Mucosa of rectum (tissue), 2 donors: Measurements from ENCODE around the gene LRFN2.

Experiments used
- H3K27ac ChIP-seq, 2 donors: one replicate each; pipeline ENCODE4 v1.7.0; 2013; ENCODE audit warnings: inconsistent platforms in 2 of 2, low read depth in 2 of 2, low read length in 2 of 2
- H3K27me3 ChIP-seq, 2 donors: one replicate each; pipeline ENCODE4 v1.7.0; 2013; ENCODE audit warnings: low read length in 2 of 2; ENCODE audit not compliant: control insufficient read depth in 2 of 2, insufficient read depth in 2 of 2
- H3K36me3 ChIP-seq, 2 donors: one replicate each; pipeline ENCODE4 v1.7.0; 2013; ENCODE audit warnings: low read length in 2 of 2; ENCODE audit not compliant: control insufficient read depth in 2 of 2, insufficient read depth in 2 of 2
- H3K4me1 ChIP-seq, 2 donors: one replicate each; pipeline ENCODE4 v1.7.0; 2013; ENCODE audit warnings: low read length in 2 of 2, mild to moderate bottlenecking in 1 of 2; ENCODE audit not compliant: control insufficient read depth in 2 of 2, insufficient read depth in 2 of 2
- H3K4me3 ChIP-seq, 2 donors: one replicate each; pipeline ENCODE4 v1.7.0; 2013; ENCODE audit warnings: low read length in 2 of 2
- H3K9ac ChIP-seq, 2 donors: one replicate each; pipeline ENCODE4 v1.7.0; 2013; ENCODE audit warnings: low read length in 2 of 2, low read depth in 1 of 2, mild to moderate bottlenecking in 1 of 2
- H3K9me3 ChIP-seq, 2 donors: one replicate each; pipeline ENCODE4 v1.7.0; 2013; ENCODE audit warnings: low read length in 2 of 2; ENCODE audit not compliant: control insufficient read depth in 2 of 2
- donor health status: healthy.
- donor health status: Normal muscosa, but diverticular disease.

Gene LRFN2

DNA sequence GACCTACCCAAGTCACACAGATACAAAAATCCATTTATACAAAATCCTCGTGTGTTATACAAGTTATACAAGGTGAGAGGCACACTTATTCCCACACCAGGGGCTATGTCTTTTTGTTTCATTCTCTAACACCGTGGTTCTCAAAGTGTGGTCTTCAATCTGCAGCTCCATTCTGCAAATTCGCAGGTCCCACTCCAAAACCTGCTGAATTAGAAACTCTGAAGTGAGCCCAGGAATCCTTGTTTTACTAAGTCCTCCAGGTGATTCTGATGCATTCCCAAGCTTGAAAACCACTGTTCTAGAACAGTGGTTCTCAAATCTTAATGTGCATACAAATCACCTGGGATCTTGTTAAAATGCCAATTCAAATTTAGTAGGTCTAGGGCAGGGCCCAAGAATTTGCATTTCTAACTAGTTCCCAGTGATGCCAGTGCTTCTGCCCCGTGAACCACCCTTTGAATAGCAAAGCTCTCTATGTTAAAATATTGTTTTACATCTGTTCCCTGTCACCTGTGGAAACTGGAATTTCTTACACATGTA lies 35.1 kb downstream of the LRFN2 start:
- H3K9me3 ChIP-seq: no peaks in the 10 kb centered on the region
- H3K36me3 ChIP-seq: no peaks in the 10 kb centered on the region
- H3K4me1 ChIP-seq: no peaks in the 10 kb centered on the region
- H3K27ac ChIP-seq: no peak overlapping the region
- H3K4me3 ChIP-seq: no peak overlapping the region
- no peaks in the 10 kb centered on the region for H3K27me3 ChIP-seq
- no peak overlapping the region for H3K9ac ChIP-seq

DNA sequence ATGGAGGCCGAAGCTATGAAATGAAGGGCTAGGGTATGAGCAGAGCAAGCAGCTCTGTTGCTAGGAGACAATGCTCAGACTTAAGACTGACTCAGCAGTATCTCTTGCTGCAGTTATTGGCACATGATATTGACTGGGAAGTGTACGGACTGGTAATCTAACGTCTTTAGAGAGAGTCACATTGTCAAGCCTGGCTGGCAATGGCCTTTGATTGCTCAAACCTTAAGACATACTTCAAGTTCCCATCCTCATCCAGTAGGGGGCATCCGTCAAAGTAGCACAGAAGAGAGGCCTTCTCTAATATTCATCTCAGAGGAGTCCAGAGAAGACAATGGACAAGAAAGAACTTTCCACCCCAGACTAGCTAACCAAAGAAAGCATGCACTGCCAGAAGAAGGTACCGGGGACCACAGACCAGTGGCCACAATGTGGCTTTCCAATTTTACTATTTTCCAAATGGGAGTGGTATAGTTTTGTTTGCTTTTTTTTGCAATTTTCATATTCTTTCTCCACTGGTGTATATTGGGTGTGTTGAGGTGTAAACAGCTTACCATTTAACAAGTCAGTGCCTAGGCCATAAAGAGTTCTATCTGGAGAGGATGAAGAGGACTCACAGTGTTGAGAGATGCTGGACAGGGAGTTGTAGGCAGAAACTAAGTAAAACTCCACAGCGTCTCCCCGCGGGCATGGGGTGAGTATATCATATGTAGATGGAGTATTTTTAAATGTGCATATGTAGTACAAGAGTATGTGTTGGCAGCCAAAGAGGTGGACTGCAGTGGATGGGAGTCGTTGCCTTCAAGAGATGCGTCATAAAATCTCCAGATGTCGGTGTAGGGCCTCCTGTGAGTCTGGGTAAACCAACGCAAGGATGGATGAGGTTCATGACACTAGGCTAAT lies 36.7 kb downstream of the LRFN2 start:
- Histone ChIP-seq H3K9ac (no peak overlapping the region), H3K27me3 (no peaks in the 10 kb centered on the region), H3K4me3 (no peak overlapping the region), H3K4me1 (no peaks in the 10 kb centered on the region), H3K36me3 (no peaks in the 10 kb centered on the region), H3K27ac (no peak overlapping the region), H3K9me3 (no peaks in the 10 kb centered on the region)

DNA sequence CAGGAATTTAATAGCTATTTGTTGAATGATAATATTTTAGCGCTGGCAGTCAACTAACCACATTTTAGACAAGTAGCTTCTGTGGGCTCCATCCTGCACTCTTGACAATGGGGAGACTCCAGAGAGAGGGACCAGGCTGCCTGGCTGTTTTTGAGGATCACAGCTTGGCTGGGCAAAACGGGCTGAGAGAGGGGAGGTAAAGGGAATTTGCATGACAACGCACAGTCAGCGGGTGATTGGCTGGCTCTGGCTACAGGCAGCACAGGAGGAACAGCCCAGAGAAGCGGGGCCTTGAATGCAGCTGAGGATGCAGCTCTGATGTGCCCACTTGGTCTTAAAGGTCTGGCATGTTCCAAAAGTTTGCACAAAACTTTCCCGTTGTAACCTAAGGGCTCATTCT lies 41.2 kb downstream of the LRFN2 start:
- Histone ChIP-seq H3K36me3 (no peaks in the 10 kb centered on the region), H3K27me3 (no peaks in the 10 kb centered on the region), H3K9me3 (no peaks in the 10 kb centered on the region), H3K9ac (no peak overlapping the region), H3K4me1 (no peaks in the 10 kb centered on the region), H3K27ac (no peak overlapping the region), H3K4me3 (no peak overlapping the region)

DNA sequence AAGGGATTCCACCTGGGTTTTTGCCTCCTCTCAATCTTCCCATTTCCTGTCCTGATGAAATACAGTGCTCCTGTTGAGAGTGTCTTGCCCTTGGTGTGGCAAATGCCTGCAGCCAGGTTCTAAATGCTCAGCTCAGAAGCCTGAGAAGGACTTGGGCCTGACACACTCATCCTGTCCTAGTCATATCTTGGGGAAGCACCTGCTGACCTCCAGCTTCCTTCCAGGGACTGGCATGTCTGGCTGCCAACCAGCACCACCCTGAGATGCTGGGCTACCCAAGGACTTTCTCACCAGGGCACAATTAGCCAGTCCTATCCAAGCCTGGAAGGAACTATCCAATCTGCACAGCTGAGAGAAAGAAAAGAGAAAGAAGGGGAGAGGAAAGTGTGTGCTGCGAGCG lies 43.4 kb downstream of the LRFN2 start:
- Histone ChIP-seq H3K4me1 (no peaks in the 10 kb centered on the region), H3K36me3 (no peaks in the 10 kb centered on the region), H3K4me3 (no peak overlapping the region), H3K27me3 (no peaks in the 10 kb centered on the region), H3K27ac (no peak overlapping the region), H3K9ac (no peak overlapping the region), H3K9me3 (no peaks in the 10 kb centered on the region)

DNA sequence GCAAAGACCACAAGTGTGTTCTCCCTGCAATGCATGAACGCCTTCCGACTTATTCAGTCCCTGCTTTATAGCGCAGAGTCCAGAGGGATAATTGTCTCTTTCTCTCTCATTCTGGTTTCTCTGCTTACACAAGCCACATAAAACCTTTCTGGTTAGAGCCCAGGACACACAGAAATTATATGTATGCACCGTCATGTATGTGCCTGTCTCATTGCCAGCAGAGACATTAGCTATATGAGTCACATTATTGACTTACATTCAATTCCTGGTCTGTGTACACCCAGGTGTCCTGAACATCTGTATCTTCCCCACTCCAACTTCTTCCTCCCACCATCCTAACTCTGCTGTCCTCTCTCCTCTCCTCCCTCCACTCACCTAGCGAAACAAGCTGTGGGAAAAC lies 44.0 kb downstream of the LRFN2 start:
- H3K9ac ChIP-seq: no peak overlapping the region

DNA sequence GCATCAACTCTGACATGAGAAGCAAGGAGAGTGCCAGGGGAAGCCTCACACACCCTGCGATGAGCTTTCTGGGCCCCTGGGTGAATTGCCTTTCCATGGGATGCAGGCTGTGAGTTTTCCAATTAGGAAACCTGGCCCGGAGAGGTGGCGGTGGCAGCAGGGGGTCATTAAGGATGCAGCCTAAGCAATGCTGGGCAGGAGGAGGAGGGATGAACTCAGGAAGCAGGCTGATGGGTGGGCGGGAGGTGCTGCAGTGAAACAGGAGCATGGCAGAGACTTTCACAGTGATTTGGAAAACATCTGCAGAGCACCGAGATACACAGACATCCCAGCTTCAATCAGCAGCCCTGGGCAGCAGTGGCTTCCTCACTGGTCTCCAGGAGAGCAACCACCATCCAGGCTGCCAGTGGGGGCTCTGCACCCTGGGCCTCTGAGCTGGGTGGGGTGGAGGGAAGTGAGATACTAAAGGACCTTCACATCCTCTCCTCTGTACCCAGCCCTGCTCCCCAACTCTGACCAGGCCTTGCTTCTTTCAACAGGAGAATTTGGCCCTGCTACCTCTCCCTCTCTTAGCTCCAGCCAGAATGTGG lies 44.9 kb downstream of the LRFN2 start:
- Histone ChIP-seq H3K27ac (no peak overlapping the region), H3K4me1 (no peaks in the 10 kb centered on the region), H3K36me3 (no peaks in the 10 kb centered on the region), H3K4me3 (no peak overlapping the region), H3K9me3 (no peaks in the 10 kb centered on the region), H3K9ac (no peak overlapping the region), H3K27me3 (no peaks in the 10 kb centered on the region)

More for the DNA sequence above, 44.0 kb downstream of the LRFN2 start:
- Histone ChIP-seq H3K9me3 (no peaks in the 10 kb centered on the region), H3K36me3 (no peaks in the 10 kb centered on the region), H3K4me1 (no peaks in the 10 kb centered on the region), H3K4me3 (no peak overlapping the region), H3K27me3 (no peaks in the 10 kb centered on the region), H3K27ac (no peak overlapping the region)

DNA sequence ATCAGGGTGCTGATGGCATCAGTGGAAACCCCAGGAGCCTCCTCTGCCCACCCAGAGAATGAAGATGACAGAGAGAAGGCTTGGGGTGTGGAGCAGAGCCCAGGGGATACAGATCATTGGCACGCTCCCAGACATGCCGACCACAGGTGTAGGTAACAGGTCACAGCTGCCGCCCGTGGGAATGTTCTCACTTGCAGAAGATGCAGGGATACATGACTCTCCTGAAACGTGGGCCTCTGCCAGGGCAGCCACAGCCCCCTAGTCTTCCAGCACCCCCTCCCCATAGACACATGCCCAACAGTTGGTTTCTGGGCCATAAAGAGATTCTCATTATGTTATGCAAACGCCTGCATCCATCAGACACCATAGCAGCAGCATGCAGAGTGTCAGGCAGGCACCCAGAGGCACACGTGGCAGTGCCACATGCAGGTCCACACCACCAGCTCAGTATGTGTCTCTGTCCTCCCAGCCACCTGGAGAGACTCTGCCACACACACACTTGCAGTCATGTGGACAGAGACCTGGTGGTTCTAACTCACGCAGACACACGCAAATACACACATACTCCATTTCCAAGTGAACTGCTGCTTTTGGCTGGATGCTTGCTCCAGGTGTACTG lies 45.5 kb downstream of the LRFN2 start:
- Histone ChIP-seq H3K4me3 (no peak overlapping the region), H3K27ac (no peak overlapping the region)

DNA sequence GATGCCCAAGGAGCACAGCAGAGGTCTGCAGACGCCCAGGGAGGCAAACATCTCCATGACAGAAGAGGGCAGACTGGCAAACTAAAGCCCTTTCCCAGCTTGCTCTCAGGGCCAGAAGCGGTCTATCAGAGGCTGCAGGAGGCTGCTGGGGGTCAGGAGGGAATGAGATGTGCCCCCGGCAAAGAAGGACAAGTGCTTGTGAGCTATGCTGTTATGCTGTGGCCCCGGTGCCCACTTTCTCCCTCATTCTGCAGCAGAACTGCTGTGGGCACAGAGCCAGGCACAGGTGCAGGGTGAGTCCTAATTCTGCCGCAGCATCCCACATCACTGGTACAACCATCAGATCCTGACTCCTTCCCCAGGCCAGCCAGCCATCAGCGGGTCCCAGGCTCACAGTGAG lies 46.4 kb downstream of the LRFN2 start:
- Histone ChIP-seq H3K27ac (no peak overlapping the region), H3K4me1 (no peaks in the 10 kb centered on the region), H3K9ac (no peak overlapping the region)

More for the DNA sequence above, 45.5 kb downstream of the LRFN2 start:
- no peak overlapping the region for H3K9ac ChIP-seq
- H3K9me3 ChIP-seq: no peaks in the 10 kb centered on the region
- no peaks in the 10 kb centered on the region for H3K36me3 ChIP-seq
- H3K4me1 ChIP-seq: no peaks in the 10 kb centered on the region
- no peaks in the 10 kb centered on the region for H3K27me3 ChIP-seq

DNA sequence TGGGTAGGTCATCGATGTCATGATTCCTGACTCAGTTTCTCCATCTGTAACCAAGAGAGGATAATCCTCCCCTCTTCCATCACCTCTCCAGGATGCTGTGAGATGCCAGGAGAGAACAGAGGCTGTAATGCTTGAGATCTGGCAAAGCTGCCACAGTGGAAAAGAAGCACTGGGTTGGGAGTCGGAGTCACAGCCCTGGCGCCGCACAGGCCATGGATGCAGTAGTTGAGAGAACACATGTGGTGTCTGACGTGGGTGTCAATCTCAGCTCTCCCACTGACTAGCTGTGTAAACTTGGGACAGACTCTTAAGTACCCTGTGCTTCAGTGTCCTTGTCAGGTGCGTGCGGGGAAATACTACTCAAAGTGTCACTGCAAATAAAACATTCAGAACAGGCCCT lies 47.3 kb downstream of the LRFN2 start:
- H3K9me3 ChIP-seq: no peaks in the 10 kb centered on the region
- H3K4me3 ChIP-seq: no peak overlapping the region
- no peaks in the 10 kb centered on the region for H3K4me1 ChIP-seq
- H3K9ac ChIP-seq: no peak overlapping the region
- H3K36me3 ChIP-seq: no peaks in the 10 kb centered on the region
- no peak overlapping the region for H3K27ac ChIP-seq
- no peaks in the 10 kb centered on the region for H3K27me3 ChIP-seq

More for the DNA sequence above, 46.4 kb downstream of the LRFN2 start:
- Histone ChIP-seq H3K9me3 (no peaks in the 10 kb centered on the region), H3K36me3 (no peaks in the 10 kb centered on the region), H3K27me3 (no peaks in the 10 kb centered on the region), H3K4me3 (no peak overlapping the region)

DNA sequence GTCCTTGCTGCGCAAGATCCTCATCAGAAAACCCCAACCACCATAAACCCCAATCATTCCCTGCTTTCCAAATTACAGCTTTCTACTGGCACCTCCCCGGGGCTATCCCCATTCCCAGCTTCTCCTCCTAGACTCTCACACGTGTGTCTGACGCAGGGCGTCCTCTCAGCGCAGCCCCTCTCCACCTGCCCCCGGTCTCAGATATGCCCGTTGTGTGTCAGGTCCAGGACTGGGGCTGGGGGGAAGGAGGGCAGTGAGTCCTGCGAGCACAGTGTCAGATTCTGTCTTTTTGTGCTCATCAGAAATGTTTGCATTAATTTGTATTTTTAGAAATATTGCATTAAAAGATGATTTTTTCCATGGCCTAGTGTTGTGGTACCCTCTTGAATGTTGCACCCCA lies 48.6 kb downstream of the LRFN2 start:
- Histone ChIP-seq H3K36me3 (no peaks in the 10 kb centered on the region), H3K9me3 (no peaks in the 10 kb centered on the region), H3K4me1 (no peaks in the 10 kb centered on the region), H3K27me3 (no peaks in the 10 kb centered on the region), H3K9ac (no peak overlapping the region), H3K4me3 (no peak overlapping the region), H3K27ac (no peak overlapping the region)
